GM23338 (cell line): ENCODE data around the gene NR3C1. TPM values are rescaled to one million over a fixed set of nuclear protein-coding genes. Genes with fewer than 3 reads are reported as not detected.

Experiments used
- ATAC-seq: fragments of 200-7000 bp; cut with Tn5 transposase; 3 replicates; pipeline ENCODE4 v1.9.1; 2020
- DNase-seq: peaks from one replicate; pipeline ENCODE4 v3.0.0-alpha.2; 2015; ENCODE audit warnings: low spot score
- H2AFZ ChIP-seq: fragments of 200-600 bp; sonication (generic); 2 replicates; pipeline ENCODE4 v1.8.0; 2016; ENCODE audit warnings: antibody characterized with exemption, mild to moderate bottlenecking, moderate library complexity
- H3F3A ChIP-seq: fragments of 200-600 bp; sonication (generic); replicated peaks from 2 replicates; pipeline ENCODE4 v1.8.0; 2017; ENCODE audit warnings: antibody characterized with exemption, mixed run types, low read depth
- H3K27ac ChIP-seq: fragments of 200-600 bp; sonication (generic); 2 replicates; pipeline ENCODE4 v1.6.1; 2016; ENCODE audit warnings: low read depth
- H3K27me3 ChIP-seq: fragments of 200-600 bp; sonication (generic); 2 replicates; pipeline ENCODE4 v1.8.0; 2016; ENCODE audit warnings: mild to moderate bottlenecking, mixed run types, moderate library complexity; ENCODE audit not compliant: insufficient read depth
- H3K36me3 ChIP-seq: fragments of 200-600 bp; sonication (generic); 2 replicates; pipeline ENCODE4 v1.8.0; 2016; ENCODE audit warnings: mild to moderate bottlenecking; ENCODE audit not compliant: insufficient read depth
- H3K4me1 ChIP-seq: fragments of 200-600 bp; sonication (generic); 2 replicates; pipeline ENCODE4 v1.8.0; 2016; ENCODE audit warnings: mild to moderate bottlenecking, moderate library complexity; ENCODE audit not compliant: insufficient read depth
- H3K4me2 ChIP-seq: fragments of 200-600 bp; sonication (generic); 2 replicates; pipeline ENCODE4 v1.7.1; 2017; ENCODE audit warnings: mixed run types
- H3K4me3 ChIP-seq: fragments of 200-600 bp; sonication (generic); 2 replicates; pipeline ENCODE4 v1.6.1; 2016; ENCODE audit warnings: mixed run types
- H3K79me2 ChIP-seq: fragments of 200-600 bp; sonication (generic); replicated peaks from 2 replicates; pipeline ENCODE4 v1.8.0; 2017; ENCODE audit warnings: mild to moderate bottlenecking; ENCODE audit not compliant: insufficient read depth
- H3K9me2 ChIP-seq: fragments of 200-600 bp; sonication (generic); 2 replicates; pipeline ENCODE4 v1.8.0; 2017; ENCODE audit not compliant: insufficient read depth
- H4K20me1 ChIP-seq: fragments of 200-600 bp; sonication (generic); replicated peaks from 2 replicates; pipeline ENCODE4 v1.8.0; 2017; ENCODE audit warnings: mild to moderate bottlenecking; ENCODE audit not compliant: insufficient read depth
- H3K27ac Mint-ChIP-seq: 2 replicates; pipeline ENCODE4 v1.8.0; 2020; ENCODE audit warnings: inconsistent platforms, mild to moderate bottlenecking, moderate library complexity, mixed read lengths
- H3K27me3 Mint-ChIP-seq: 3 replicates; pipeline ENCODE4 v1.8.0; 2022; ENCODE audit warnings: low read depth, mild to moderate bottlenecking, moderate library complexity, mixed read lengths, inconsistent platforms; ENCODE audit not compliant: insufficient read depth, poor library complexity
- H3K36me3 Mint-ChIP-seq: 3 replicates; pipeline ENCODE4 v1.8.0; 2021; ENCODE audit warnings: low read depth, mild to moderate bottlenecking, inconsistent platforms, moderate library complexity, mixed read lengths
- H3K4me1 Mint-ChIP-seq: 3 replicates; pipeline ENCODE4 v1.8.0; 2020; ENCODE audit warnings: mild to moderate bottlenecking, inconsistent platforms, mixed read lengths
- H3K4me3 Mint-ChIP-seq: 3 replicates; pipeline ENCODE4 v1.8.0; 2021; ENCODE audit warnings: moderate library complexity, mild to moderate bottlenecking, inconsistent platforms, mixed read lengths
- H3K9me3 Mint-ChIP-seq: 3 replicates; pipeline ENCODE4 v1.8.0; 2020; ENCODE audit warnings: moderate library complexity, mild to moderate bottlenecking, inconsistent platforms, mixed read lengths
- CREB1 ChIP-seq: fragments of 250-450 bp; sonication (Bioruptor Pico); IDR thresholded peaks from 2 replicates; pipeline ENCODE4 v1.5.0; 2020; ENCODE audit warnings: low read depth, mild to moderate bottlenecking, moderate library complexity
- EZH2 ChIP-seq: fragments of 200-600 bp; sonication (generic); IDR thresholded peaks from one replicate; pipeline ENCODE4 v1.8.0; 2017; ENCODE audit warnings: antibody characterized with exemption, mild to moderate bottlenecking, low read depth; ENCODE audit not compliant: unreplicated experiment
- EZH2phosphoT487 ChIP-seq: fragments of 200-600 bp; sonication (generic); IDR thresholded peaks from one replicate; pipeline ENCODE4 v1.8.1; 2018; ENCODE audit warnings: antibody characterized with exemption; ENCODE audit not compliant: unreplicated experiment
- JUNB ChIP-seq: IDR thresholded peaks from one replicate; pipeline ENCODE4 v1.6.1; 2016; ENCODE audit warnings: antibody characterized with exemption; ENCODE audit not compliant: unreplicated experiment
- NANOG ChIP-seq: IDR thresholded peaks from 2 replicates; pipeline ENCODE4 v1.6.1; 2016; ENCODE audit warnings: antibody characterized with exemption, borderline replicate concordance
- POLR2AphosphoS5 ChIP-seq: IDR thresholded peaks from 2 replicates; pipeline ENCODE4 v1.6.1; 2016; ENCODE audit warnings: antibody characterized with exemption, low read depth
- ZNF114 ChIP-seq: fragments of 250-450 bp; sonication (Bioruptor Pico); IDR thresholded peaks from 2 replicates; pipeline ENCODE4 v1.5.0; 2020; ENCODE audit warnings: mild to moderate bottlenecking, moderate library complexity
- polyA plus RNA-seq: library from polyadenylated mRNA; unstranded; fragments of >200 nt; fragmentation: Nextera tagmentation; extraction: Ambion mirVana; gene quantifications from 2 replicates; pipeline ENCODE4 v1.2.1, GENCODE V29; 2016
- total RNA-seq: library from RNA; depleted of rRNA; stranded (reverse); fragments of >200 nt; shearing (Covaris generic); gene quantifications from 2 replicates; pipeline ENCODE4 v1.2.3, GENCODE V29; 2014
- TF ChIP-seq, protein P1 (sequence below): IDR thresholded peaks from 2 replicates; pipeline ENCODE4 v1.6.1; 2016; ENCODE audit warnings: antibody characterized with exemption
- TF ChIP-seq, protein P2 (sequence below): IDR thresholded peaks from one replicate; pipeline ENCODE4 v1.6.1; 2018; ENCODE audit warnings: antibody characterized with exemption; ENCODE audit not compliant: unreplicated experiment
- TF ChIP-seq, protein P3 (sequence below), 2 experiments: fragments of 200-600 bp in 1 of 2; sonication (generic) in 1 of 2; conservative IDR thresholded peaks; 2 replicates each; pipeline versions ENCODE4 v1.5.1 to v1.6.1; 2016 to 2017; ENCODE audit warnings: antibody characterized with exemption in 2 of 2, low read depth in 2 of 2, mild to moderate bottlenecking in 2 of 2, moderate library complexity in 1 of 2

The NR3C1 gene
- total and polyA plus RNA-seq, 2 experiments from 2014 or later, result 1.2 to 4.6 TPM

DNA sequence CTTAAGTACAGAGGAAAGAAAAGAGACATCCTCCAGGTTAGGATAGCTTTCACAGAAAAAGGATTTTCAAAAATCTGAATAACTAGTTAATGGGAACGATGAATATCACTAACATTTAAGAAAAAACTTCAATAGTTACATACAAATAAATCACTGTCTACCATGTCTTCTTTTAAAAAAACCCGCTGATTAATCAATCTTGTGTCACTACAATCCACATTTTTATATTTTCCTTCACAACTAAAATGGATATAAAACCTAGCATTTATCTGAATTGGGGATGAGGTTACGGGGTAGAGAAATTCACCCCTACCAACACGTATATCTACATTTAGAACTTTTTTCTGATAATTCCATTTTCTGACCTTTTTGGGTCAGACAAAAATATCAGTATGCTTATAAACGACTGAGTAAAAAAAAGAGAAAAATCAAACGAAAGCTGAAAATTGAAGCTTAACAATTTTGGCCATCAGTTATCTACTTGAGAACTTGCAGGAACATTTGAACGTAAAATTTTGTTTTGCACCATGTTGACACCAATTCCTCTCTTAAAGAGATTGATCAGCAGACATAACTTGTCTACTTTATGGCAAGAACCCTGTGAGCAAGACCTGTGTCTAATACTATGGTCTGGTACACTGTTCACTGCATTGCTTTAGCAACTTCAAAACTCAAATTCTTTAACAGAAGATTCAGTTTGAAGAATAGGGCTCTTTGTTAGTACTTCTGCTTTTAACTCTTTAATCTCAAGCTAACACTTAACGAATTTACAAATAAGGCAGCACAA is 4.8 kb downstream of the NR3C1 start:
- Histone ChIP-seq H3K27ac (no peak overlapping the region), H2AFZ (no peak overlapping the region), H4K20me1 (no peaks in the 10 kb centered on the region), H3K9me2 (no peaks in the 10 kb centered on the region), H3F3A (no peaks in the 10 kb centered on the region), H3K79me2 (no peaks in the 10 kb centered on the region), H3K4me3 (no peak overlapping the region), H3K4me1 (peaks cover 72% of the 10 kb centered on the region), H3K27me3 (peaks cover 48% of the 10 kb centered on the region), H3K36me3 (no peaks in the 10 kb centered on the region), H3K4me2 (peak overlapping the region; percentile 61)
- H3K27me3 Mint-ChIP-seq, result peaks cover 24% of the 10 kb centered on the region
- DNase-seq (no peak), ATAC-seq (no peak)
- H3K27ac Mint-ChIP-seq, result peak overlapping the region; percentile 81; the same call in 1 of the 2 replicates
- peaks cover 66% of the 10 kb centered on the region for H3K4me1 Mint-ChIP-seq
- H3K9me3 Mint-ChIP-seq, result no peaks in the 10 kb centered on the region
- H3K4me3 Mint-ChIP-seq, result peak overlapping the region; percentile 57
- TF ChIP-seq, protein P1, sequence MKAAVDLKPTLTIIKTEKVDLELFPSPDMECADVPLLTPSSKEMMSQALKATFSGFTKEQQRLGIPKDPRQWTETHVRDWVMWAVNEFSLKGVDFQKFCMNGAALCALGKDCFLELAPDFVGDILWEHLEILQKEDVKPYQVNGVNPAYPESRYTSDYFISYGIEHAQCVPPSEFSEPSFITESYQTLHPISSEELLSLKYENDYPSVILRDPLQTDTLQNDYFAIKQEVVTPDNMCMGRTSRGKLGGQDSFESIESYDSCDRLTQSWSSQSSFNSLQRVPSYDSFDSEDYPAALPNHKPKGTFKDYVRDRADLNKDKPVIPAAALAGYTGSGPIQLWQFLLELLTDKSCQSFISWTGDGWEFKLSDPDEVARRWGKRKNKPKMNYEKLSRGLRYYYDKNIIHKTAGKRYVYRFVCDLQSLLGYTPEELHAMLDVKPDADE, result no peak
- no peak for TF ChIP-seq POLR2AphosphoS5
- peaks cover 8% of the 10 kb centered on the region; the same call in 2 of the 3 replicates for H3K36me3 Mint-ChIP-seq

DNA sequence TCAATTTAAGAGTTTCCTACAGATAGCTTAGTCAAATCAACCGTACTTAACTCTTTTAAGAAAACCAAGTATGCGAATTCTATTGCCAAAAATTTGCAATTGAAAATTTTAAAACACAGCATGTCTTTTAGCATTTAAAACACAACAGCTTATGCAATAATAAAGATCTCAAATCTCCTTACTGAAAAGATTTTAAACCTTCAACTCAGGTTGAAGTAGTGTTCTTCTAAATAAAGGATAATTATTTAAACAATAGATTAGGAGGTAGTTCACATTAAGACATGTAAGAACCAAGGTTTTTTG is 5.5 kb downstream of the NR3C1 start:
- Mint-ChIP-seq H3K36me3 (peaks cover 8% of the 10 kb centered on the region; the same call in 2 of the 3 replicates), H3K4me1 (peaks cover 69% of the 10 kb centered on the region), H3K9me3 (no peaks in the 10 kb centered on the region), H3K27ac (no peak overlapping the region), H3K4me3 (no peak overlapping the region), H3K27me3 (peaks cover 24% of the 10 kb centered on the region)
- no peak overlapping the region for H2AFZ ChIP-seq
- TF ChIP-seq EZH2phosphoT487 (no peak), NANOG (0 out of 2 replicates have a peak, but pooled peaks have one; percentile 20)
- H3K27ac ChIP-seq, result no peak overlapping the region
- H3K36me3 ChIP-seq, result no peaks in the 10 kb centered on the region
- no peaks in the 10 kb centered on the region for H3K79me2 ChIP-seq
- peaks cover 72% of the 10 kb centered on the region for H3K4me1 ChIP-seq
- H3K9me2 ChIP-seq, result no peaks in the 10 kb centered on the region
- ATAC-seq, result no peak
- H3K27me3 ChIP-seq, result peaks cover 44% of the 10 kb centered on the region
- DNase-seq, result no peak
- H3K4me2 ChIP-seq, result peak overlapping the region; percentile 61
- H3K4me3 ChIP-seq, result 0 out of 2 replicates have a peak overlapping the region, but pooled peaks have one; percentile 10
- no peaks in the 10 kb centered on the region for H4K20me1 ChIP-seq
- H3F3A ChIP-seq, result no peaks in the 10 kb centered on the region

DNA sequence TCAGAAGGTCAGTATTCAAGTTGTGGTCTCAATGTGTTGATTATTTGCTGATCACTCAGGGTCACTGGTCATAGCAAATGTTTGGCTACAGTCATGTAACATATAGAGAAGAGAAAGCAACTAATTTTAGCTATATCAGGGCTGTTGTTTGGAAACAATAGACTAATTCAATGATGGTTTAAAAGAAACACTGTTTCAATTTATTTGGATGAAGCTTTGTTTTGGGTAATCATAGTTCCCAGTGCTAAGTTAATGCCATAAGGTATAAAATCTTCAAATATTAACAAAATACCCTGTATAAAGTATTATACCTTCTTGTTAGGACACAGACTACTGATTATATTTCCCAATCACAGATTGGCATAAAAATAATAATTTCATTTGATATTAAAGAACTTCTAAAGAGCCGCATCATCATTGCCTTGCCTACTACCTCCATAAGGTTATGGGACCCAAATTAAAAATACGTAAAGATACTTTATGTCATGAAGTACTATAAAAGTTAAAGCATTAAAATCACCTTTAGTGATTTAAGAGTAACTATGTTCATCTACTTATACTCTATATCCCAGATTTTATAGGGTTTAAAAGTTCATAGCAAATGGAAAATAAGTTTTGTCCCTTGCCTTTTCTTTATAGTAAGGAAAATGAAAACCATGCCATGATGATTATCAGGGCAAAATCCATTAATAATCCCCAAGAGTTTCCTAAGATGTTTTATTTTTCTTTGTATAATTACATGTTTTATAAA is 6.0 kb downstream of the NR3C1 start:
- H2AFZ ChIP-seq, result no peak overlapping the region
- H3K9me2 ChIP-seq, result no peaks in the 10 kb centered on the region
- H3K36me3 ChIP-seq, result no peaks in the 10 kb centered on the region
- H3K4me3 Mint-ChIP-seq, result peak overlapping the region; percentile 29; the same call in 2 of the 3 replicates
- 0 out of 2 replicates have a peak overlapping the region, but pooled peaks have one; percentile 10 for H3K4me3 ChIP-seq
- peaks cover 38% of the 10 kb centered on the region for H3K27me3 ChIP-seq
- no peak overlapping the region for H3K27ac Mint-ChIP-seq
- H4K20me1 ChIP-seq, result no peaks in the 10 kb centered on the region
- H3K79me2 ChIP-seq, result no peaks in the 10 kb centered on the region
- H3K4me2 ChIP-seq, result peak overlapping the region; percentile 61
- DNase-seq (no peak), ATAC-seq (no peak)
- no peaks in the 10 kb centered on the region for H3K9me3 Mint-ChIP-seq
- peaks cover 8% of the 10 kb centered on the region; the same call in 2 of the 3 replicates for H3K36me3 Mint-ChIP-seq
- H3F3A ChIP-seq, result no peaks in the 10 kb centered on the region
- H3K4me1 ChIP-seq, result peaks cover 72% of the 10 kb centered on the region
- peaks cover 24% of the 10 kb centered on the region for H3K27me3 Mint-ChIP-seq
- peaks cover 73% of the 10 kb centered on the region for H3K4me1 Mint-ChIP-seq
- TF ChIP-seq ZNF114 (CRISPR knock-in tag) (no peak), NANOG (no peak), JUNB (no peak), EZH2phosphoT487 (no peak), EZH2 (no peak), CREB1 (CRISPR knock-in tag) (no peak)
- TF ChIP-seq, protein P2, sequence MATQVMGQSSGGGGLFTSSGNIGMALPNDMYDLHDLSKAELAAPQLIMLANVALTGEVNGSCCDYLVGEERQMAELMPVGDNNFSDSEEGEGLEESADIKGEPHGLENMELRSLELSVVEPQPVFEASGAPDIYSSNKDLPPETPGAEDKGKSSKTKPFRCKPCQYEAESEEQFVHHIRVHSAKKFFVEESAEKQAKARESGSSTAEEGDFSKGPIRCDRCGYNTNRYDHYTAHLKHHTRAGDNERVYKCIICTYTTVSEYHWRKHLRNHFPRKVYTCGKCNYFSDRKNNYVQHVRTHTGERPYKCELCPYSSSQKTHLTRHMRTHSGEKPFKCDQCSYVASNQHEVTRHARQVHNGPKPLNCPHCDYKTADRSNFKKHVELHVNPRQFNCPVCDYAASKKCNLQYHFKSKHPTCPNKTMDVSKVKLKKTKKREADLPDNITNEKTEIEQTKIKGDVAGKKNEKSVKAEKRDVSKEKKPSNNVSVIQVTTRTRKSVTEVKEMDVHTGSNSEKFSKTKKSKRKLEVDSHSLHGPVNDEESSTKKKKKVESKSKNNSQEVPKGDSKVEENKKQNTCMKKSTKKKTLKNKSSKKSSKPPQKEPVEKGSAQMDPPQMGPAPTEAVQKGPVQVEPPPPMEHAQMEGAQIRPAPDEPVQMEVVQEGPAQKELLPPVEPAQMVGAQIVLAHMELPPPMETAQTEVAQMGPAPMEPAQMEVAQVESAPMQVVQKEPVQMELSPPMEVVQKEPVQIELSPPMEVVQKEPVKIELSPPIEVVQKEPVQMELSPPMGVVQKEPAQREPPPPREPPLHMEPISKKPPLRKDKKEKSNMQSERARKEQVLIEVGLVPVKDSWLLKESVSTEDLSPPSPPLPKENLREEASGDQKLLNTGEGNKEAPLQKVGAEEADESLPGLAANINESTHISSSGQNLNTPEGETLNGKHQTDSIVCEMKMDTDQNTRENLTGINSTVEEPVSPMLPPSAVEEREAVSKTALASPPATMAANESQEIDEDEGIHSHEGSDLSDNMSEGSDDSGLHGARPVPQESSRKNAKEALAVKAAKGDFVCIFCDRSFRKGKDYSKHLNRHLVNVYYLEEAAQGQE, result no peak
- TF ChIP-seq, protein P3, sequence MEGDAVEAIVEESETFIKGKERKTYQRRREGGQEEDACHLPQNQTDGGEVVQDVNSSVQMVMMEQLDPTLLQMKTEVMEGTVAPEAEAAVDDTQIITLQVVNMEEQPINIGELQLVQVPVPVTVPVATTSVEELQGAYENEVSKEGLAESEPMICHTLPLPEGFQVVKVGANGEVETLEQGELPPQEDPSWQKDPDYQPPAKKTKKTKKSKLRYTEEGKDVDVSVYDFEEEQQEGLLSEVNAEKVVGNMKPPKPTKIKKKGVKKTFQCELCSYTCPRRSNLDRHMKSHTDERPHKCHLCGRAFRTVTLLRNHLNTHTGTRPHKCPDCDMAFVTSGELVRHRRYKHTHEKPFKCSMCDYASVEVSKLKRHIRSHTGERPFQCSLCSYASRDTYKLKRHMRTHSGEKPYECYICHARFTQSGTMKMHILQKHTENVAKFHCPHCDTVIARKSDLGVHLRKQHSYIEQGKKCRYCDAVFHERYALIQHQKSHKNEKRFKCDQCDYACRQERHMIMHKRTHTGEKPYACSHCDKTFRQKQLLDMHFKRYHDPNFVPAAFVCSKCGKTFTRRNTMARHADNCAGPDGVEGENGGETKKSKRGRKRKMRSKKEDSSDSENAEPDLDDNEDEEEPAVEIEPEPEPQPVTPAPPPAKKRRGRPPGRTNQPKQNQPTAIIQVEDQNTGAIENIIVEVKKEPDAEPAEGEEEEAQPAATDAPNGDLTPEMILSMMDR (conservative IDR thresholded peaks at IDR 0.05; ENCODE audit: low read depth in 2 of 2), result no peak
- H3K27ac ChIP-seq, result no peak overlapping the region
